ENCODE measurements around the gene MYLK4. TPM values are rescaled to one million over a fixed set of nuclear protein-coding genes. Genes with fewer than 3 reads are reported as not detected.

MYLK4 gene
- polyA plus RNA-seq, 3 donors = 0.04 to 0.45 (median 0.08) TPM

- peaks cover 2 to 3% of the 10 kb centered on the region in 2 donors for H3K36me3 Mint-ChIP-seq
- WGBS (ENCODE audit: insufficient coverage) = 40% methylated on average over 2 of the region's 8 CpGs
- Histone ChIP-seq H3K36me3 (replicated peaks in 1 of 2; ENCODE audit: control insufficient read depth in 1 of 2, insufficient read depth in 2 of 2, low read length in 2 of 2) (no peaks in the 10 kb centered on the region), H4K20me1 (ENCODE audit: insufficient read depth, low read length) (no peaks in the 10 kb centered on the region), H3K79me2 (ENCODE audit: insufficient read depth, low read length) (no peaks in the 10 kb centered on the region), H3K27ac (ENCODE audit: low read depth in 1 of 2, low read length in 2 of 2) (peak overlapping the region; percentile 39 to 70), H3K4me2 (replicated peaks; ENCODE audit: extremely low read depth, low read length, poor library complexity, severe bottlenecking) (no peak overlapping the region), H2AFZ (ENCODE audit: insufficient read depth, low read depth, low read length, poor library complexity, severe bottlenecking) (peak overlapping the region; percentile 52), H3K9me3 (replicated peaks in 1 of 2; ENCODE audit: control insufficient read depth in 1 of 2, insufficient read depth in 1 of 2, low read length in 2 of 2) (peaks cover 0 to 3% of the 10 kb centered on the region in 2 donors), H3K4me3 (replicated peaks in 1 of 3; ENCODE audit: low read depth in 2 of 3, low read length in 3 of 3) (no peak overlapping the region), H3K9ac (ENCODE audit: insufficient read depth, low read length, poor library complexity, severe bottlenecking) (no peak overlapping the region), H3K4me1 (ENCODE audit: control insufficient read depth in 1 of 2, insufficient read depth in 2 of 2, low read length in 2 of 2) (peaks cover 14 to 16% of the 10 kb centered on the region in 2 donors), H3K27me3 (ENCODE audit: control insufficient read depth in 2 of 2, insufficient read depth in 2 of 2, low read length in 2 of 2) (no peaks in the 10 kb centered on the region)
- intact Hi-C loops (cut with micrococcal nuclease) = no loop called here
- peaks cover 0 to 8% (median 6%) of the 10 kb centered on the region in 7 donors for H3K9me3 Mint-ChIP-seq
- peaks cover 35% of the 10 kb centered on the region for H3K4me1 Mint-ChIP-seq
- peak; percentile 88 to 96 (median 93) for DNase-seq
- peaks cover 0 to 1% (median 0%) of the 10 kb centered on the region in 3 donors for H3K27me3 Mint-ChIP-seq (ENCODE audit: low read depth in 3 of 3)
- TF ChIP-seq CTCF (IDR thresholded peaks at IDR 0.05) = no peak
- peak overlapping the region in 1 of 2 donors; percentile 48 for H3K4me3 Mint-ChIP-seq
- peak overlapping the region; percentile 85 to 98 (median 89) for H3K27ac Mint-ChIP-seq
These were observed 24.6 kb downstream of the MYLK4 start for GRCh38 chr6:2725999-2726567.

GRCh38 chr6:2725364-2725988 is 25.2 kb downstream of the MYLK4 start:
- H4K20me1 ChIP-seq (ENCODE audit: insufficient read depth, low read length) = no peaks in the 10 kb centered on the region
- Mint-ChIP-seq H3K4me1 (peaks cover 35% of the 10 kb centered on the region), H3K27ac (peak overlapping the region in 6 of 7 donors; percentile 18 to 98 (median 86)), H3K27me3 (ENCODE audit: low read depth in 3 of 3) (peaks cover 0 to 1% (median 0%) of the 10 kb centered on the region in 3 donors), H3K9me3 (peaks cover 0 to 12% (median 6%) of the 10 kb centered on the region in 7 donors), H3K36me3 (peaks cover 2 to 3% of the 10 kb centered on the region in 2 donors), H3K4me3 (no peak overlapping the region)
- H3K79me2 ChIP-seq (ENCODE audit: insufficient read depth, low read length) = no peaks in the 10 kb centered on the region
- H3K9me3 ChIP-seq (replicated peaks in 1 of 2; ENCODE audit: control insufficient read depth in 1 of 2, insufficient read depth in 1 of 2, low read length in 2 of 2) = peaks cover 0 to 3% of the 10 kb centered on the region in 2 donors
- peak overlapping the region; percentile 39 to 70 for H3K27ac ChIP-seq (ENCODE audit: low read depth in 1 of 2, low read length in 2 of 2)
- H2AFZ ChIP-seq (ENCODE audit: insufficient read depth, low read depth, low read length, poor library complexity, severe bottlenecking) = peak overlapping the region; percentile 52
- 100% methylated on average over 1 of the region's 8 CpGs for WGBS (ENCODE audit: insufficient coverage)
- intact Hi-C loops (cut with micrococcal nuclease) = no loop called here
- H3K9ac ChIP-seq (ENCODE audit: insufficient read depth, low read length, poor library complexity, severe bottlenecking) = no peak overlapping the region
- H3K27me3 ChIP-seq (ENCODE audit: control insufficient read depth in 2 of 2, insufficient read depth in 2 of 2, low read length in 2 of 2) = no peaks in the 10 kb centered on the region
- no peak for TF ChIP-seq CTCF (IDR thresholded peaks at IDR 0.05)
- no peak for DNase-seq
- H3K36me3 ChIP-seq (replicated peaks in 1 of 2; ENCODE audit: control insufficient read depth in 1 of 2, insufficient read depth in 2 of 2, low read length in 2 of 2) = no peaks in the 10 kb centered on the region
- peaks cover 14 to 16% of the 10 kb centered on the region in 2 donors for H3K4me1 ChIP-seq (ENCODE audit: control insufficient read depth in 1 of 2, insufficient read depth in 2 of 2, low read length in 2 of 2)
- no peak overlapping the region for H3K4me2 ChIP-seq (replicated peaks; ENCODE audit: extremely low read depth, low read length, poor library complexity, severe bottlenecking)
- no peak overlapping the region for H3K4me3 ChIP-seq (replicated peaks in 1 of 3; ENCODE audit: low read depth in 2 of 3, low read length in 3 of 3)
